Stimulated activated CD4-positive, alpha-beta T cell treated with anti-CD3 and anti-CD28 coated beads, Interleukin-15, amount 100 ng/mL, for 1 hour (primary cell): ENCODE measurements around the gene MAPK11.

Experiments used
- DNase-seq, 2 donors: peaks; one replicate each; pipeline ENCODE4 v3.0.0-alpha.2; 2020; ENCODE audit warnings: low read depth in 1 of 2, low spot score in 1 of 2

Gene MAPK11

DNA sequence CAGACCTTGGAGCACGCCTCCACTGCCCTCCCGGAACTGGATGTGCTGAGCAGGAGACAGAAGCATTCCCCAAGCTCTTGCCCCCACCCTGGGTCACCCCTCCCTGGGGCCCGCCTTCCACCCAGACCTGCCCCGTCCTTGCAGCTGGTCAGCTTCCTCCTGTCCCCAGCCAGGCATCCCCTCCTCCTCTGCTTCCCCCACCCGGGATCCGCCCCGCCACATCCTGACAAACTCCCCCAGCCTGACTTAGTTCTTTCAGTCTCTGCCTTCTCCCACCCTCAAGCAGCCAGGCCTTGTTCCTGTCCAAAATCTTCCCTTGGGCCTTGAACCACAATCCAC is 38.4 kb upstream of the MAPK11 start:
- no peak for DNase-seq

- no peak for DNase-seq
Measured at GRCh38 chr22:50307890-50308596, 37.9 kb upstream of the MAPK11 start.

DNA sequence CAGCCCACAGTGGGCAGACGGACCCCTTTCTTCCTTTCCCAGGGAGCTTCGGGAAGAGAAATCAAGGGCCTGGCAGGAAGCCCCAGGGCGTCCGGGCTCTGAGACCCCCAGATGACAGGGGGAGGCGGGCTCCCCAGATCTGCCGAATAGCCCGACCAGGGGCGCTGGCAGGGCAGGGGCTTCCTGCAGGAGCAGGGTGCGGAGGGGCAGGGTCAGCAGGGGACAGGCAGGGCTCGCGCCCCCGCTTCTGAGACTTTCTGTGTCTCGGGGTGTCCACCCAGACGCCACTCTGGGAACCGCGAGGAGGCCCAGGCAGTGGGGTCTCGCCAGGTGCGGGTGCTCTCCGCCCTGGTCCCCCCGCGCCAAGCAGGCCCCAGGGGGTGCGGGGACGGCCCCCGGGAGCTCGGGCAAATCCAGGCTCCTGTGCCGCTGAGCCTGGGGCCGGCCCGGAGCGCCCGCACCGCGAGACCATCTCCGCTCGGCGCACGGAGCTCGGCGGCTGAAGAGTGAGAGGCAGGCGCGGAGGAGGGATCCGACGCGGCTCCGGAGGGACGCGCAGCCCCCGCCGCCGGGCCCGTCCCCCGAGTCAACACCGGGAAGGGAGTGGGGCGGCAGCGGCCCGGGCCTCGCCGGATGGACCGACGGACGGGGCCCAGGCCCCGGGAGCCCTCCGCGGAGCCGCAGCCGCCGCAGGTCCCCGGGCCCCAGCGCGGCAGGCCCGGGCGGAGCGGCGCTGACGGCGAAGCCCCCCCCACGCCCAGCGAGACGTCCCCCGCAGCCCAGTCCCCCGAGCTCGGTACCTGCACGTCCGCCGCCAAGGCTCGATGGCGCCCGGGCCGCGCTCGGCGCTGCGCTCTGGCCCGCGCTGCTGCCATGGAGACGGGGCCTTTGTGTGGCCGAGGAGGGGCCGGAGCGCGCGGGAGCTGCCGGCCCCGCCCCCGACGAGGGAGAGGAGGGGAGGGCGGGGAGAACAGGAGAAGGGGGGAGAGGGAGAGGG is 36.9 kb upstream of the MAPK11 start, which contains the start of gene PLXNB2:
Gene PLXNB2, minus strand, starts transcription at position 894 of the 997 bp plus-strand sequence. CDS start 17,062 bp downstream, outside the sequence.
- no peak for DNase-seq

GRCh38 chr22:50305923-50306566 is 35.9 kb upstream of the MAPK11 start:
- DNase-seq = no peak

DNA sequence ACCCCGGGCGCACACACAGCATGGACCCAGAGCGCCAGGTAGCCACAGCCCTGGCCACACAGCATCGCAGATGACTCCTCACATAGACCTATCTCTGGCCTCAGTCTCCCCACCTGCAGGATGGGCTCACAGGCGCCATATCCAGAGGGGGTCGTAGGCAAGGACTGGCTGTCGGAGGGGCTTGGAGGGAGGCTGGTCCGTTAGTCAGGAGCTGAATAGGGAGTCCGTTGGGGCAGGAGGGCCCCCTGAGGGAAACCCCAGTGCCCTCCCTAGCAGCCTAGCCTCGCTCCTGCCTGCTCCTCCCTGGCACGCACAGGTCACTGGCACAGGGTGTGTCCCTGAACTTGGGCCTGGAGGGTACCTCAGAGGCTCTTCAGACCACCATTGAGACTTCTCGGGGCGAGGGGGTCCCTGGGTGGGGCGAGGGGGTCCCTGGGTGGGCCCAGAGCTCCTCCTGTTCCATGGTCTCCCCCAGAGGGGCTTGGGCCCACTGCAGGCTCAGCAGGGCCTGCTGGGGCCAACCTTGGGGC is 35.3 kb upstream of the MAPK11 start:
- no peak for DNase-seq

DNA sequence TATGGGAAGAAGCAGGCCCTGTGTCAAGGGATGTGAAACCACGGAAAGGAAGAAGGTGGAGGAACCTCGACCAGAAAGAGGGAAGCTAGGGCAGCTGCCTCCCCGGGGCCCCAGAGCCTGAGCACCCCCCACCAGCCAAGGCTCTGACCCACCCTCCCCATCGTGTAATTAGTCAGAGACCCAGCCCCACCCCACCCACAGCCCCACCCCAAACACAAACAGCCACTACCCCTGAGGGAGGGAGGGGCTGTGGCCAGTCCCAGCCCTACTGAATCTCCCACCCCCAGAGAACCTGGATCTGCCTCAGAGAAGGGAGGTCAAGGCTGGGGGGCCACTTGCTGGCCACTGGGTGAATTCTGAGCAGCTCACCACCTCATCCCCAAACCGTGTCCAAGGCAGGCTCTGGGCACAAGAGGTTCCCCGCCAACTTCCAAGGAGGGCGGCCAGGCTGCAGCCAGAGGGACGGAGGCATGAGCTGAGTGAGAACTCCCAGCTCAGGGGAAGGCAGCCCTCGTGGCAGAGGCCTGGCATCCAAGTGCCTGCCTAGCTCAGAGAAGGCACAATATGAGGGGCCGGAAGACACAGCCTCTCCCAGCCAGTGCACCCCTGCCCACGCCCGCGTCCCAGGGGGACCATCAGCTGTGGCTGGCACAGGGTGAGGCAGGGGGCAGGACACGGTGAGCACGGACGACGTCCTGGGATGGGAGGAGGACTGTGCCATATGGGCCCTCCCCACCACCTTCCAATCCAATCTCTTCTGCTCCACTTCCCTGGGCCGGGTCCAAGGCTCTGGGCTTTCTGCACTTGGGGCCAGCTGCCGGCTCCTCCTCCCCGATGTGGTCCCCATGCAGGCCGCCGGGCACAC is 34.6 kb upstream of the MAPK11 start:
- DNase-seq = no peak

DNA sequence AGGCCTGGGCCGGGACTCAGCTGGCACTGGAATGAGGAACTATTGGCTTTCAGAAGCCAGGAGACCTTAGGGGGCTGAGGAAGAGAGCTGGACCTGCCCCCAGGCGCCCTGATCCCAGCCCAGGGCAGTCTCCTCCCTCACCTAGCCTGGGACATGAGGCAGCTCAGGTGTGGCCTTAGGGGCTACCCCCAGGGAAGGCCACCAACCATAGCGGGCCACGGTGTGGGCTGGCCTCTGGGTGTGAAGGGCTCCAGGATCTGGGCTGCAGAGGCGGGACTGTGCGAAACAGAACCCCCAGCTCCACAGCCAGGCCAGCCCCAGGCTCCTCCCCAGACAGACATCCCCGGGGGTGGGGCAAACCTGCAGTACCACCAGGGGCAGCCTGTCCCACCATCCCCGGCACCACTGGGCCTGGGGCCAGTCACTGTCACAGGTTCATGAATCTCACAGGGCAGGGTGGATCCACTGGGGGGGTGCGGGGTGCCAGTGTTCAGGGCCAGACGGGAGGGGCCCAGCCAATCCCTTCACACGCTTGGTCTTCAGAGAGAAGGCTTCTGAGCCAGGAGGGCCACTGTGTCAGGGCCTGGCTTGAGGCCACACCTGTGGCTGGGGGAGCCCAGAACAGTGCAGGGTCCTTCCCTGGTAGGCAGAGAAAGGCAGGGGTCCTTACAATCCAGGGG is 33.8 kb upstream of the MAPK11 start:
- no peak for DNase-seq

DNA sequence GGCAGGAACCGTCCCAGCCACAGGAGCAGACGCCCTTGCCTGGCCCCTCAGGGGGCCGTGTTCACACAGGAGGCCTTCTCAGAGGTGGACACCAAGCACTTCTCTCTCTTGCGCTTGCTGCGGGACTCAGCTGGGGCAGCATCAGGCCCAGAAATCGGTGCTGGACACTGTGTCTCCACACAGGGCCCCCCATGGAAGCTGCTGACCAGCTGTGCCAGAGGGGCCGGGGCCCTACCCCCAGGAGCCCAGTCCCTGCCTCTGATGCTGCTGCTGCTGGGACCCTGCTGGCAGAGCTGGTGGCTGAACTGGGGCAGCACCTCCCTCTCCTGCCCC is 33.3 kb upstream of the MAPK11 start:
- no peak for DNase-seq

DNA sequence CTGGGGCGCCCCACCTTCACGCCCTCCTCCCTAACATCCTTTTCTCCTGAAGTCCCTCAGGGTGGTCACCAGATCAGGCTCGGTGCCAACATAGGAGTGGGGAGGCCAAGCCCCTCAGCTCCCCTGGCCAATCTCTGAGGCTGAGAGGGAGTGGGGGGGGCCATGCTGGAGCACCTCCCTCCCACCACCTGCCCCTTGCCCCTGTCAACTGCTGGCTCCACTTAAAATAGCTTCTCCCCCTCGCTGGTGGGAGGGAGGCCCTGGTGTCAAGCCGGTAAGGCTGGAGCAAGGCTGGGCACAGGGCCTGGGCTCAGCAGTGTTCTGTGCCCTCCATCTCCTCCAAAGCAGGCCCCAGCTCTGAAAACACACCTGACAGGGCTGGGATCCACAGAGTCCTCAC is 32.4 kb upstream of the MAPK11 start:
- DNase-seq = no peak

DNA sequence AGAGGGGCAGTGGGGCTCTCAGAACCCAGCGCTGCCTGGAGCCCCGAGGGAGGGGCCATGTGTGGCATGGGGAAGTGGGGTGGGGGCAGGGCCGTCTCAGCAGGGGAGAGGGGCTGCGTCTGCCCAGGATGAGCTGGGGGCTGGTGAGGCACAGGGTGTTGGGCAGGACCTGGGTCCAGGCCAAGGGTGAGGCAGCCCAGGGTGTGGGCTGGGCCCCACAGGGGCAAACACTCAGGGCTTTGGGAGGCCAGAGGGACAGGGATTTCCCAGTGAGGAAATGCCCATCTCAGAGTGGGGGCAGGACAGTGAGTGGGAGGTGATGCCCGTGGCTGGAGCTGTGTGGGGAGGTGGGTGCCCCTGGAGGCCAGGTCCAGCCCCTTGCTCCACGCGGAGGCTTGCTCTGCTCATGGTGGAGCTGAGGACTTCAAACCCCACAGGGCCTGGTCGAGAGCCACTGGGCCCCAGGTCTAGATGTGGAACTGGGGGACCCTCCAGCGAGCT is 31.9 kb upstream of the MAPK11 start:
- DNase-seq = no peak

- DNase-seq = no peak
Measured at GRCh38 chr22:50301581-50301991, 31.4 kb upstream of the MAPK11 start.

GRCh38 chr22:50300620-50301257 is 30.6 kb upstream of the MAPK11 start:
- DNase-seq = no peak

DNA sequence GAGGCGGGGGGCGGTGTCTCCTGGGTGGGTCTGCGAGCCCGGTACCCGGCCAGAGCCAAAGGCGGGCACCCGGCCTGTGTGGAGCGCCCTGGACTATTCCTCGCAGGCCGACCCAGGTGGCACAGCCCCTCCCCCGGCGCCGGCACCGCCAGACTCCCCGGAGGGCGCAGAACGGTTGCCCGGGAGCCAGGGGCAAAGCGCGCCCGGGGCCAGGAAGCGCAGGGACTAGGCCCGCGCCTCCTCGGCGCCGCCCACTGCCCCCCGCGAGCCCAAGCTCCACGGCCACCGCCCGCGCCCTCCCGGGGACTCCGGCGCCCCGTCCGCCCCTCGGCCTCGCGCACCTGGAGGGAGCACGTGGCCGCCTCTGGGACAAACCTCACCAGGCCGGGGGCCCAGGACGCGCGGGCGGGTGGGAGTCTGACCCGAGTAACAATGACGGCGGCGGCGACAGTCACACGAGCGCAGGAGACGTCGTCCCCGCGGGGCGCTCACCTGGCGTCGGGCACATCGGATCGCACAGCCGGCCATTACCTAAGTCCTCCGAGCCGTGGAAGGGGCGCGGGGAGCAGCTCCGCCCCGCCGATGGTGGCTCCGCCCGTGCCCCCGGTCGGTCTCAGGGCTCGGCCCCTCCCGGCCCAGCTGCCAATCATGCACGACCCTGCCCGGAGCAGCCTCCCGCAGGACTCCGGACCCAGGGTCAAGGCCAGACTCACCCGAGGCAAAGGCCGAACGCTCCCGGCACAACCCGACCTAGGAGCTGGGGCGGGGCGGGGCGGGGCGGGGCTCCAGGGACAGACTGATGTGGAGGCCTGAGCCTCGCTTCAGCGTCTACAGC is 29.8 kb upstream of the MAPK11 start:
- DNase-seq = no peak

- DNase-seq = no peak
Measured at GRCh38 chr22:50298937-50299784, 29.0 kb upstream of the MAPK11 start.

GRCh38 chr22:50298266-50298637 is 28.1 kb upstream of the MAPK11 start:
- no peak for DNase-seq

DNA sequence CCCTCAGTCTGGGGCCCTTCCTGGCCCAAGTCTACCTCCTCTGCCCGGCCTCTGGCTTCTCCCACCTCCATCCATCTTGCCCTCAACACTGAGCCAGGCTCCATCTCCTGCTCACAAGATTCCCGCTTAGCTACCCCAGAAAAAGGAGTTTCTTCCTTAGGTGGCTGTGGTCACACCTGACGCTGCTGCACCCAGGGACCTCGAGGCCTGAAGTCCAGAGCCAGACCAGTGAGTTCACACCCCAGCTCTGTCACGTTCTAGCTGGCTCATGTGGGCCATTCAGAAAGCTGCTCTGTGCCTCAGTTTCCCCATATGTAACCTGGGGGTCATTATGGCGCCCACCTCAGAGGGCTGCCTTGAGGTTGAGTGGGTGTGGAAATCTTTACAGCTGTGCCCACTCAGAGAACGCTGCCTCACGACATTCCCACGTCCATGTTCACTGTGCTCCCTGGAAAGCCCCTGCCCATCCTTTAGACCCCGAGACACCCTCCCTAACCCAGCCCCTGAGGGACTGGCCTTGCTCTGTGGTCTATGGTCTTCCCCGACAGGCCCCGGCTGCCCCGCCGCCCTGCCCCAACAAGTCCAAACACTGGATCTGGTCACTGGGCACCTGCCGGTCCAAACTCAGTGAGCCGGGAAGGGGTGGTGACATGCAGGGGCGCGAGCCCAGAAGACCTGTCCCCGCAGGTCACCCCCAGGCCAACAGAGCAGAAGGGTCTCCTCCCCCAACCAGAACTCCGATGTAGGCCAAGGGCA is 27.5 kb upstream of the MAPK11 start:
- no peak for DNase-seq
